ENCODE results near the gene FAM32A. TPM values are rescaled to one million over a fixed set of nuclear protein-coding genes. Genes with fewer than 3 reads are reported as not detected.

FAM32A gene
- polyA plus RNA-seq = 100 to 1,000 TPM in 3 of 4 donors, 10 to 100 TPM in 1; 82.3 to 205 (median 151) TPM
- long read RNA-seq, donor 1 = 0 reads
- long read RNA-seq, donor 2, transcript FAM32A-201 (4 exons, 1,455 nt) = major isoform, 12 of 13 reads
- long read RNA-seq, donor 2, partial matches to known transcripts = 0 of 13 reads
- long read RNA-seq, donor 2, other reads (novel, unspliced or antisense) = 0 of 13 reads
- long read RNA-seq, donor 3, transcript FAM32A-205 (3 exons, 1,168 nt) = minor isoform, 8 of 30 reads
- long read RNA-seq, donor 3, transcript FAM32A-201 (4 exons, 1,455 nt) = major isoform, 22 of 30 reads
- long read RNA-seq, donor 3, partial matches to known transcripts = 0 of 30 reads
- long read RNA-seq, donor 3, other reads (novel, unspliced or antisense) = 0 of 30 reads
- long read RNA-seq, donor 4, partial matches to known transcripts = 0 of 1 reads
- long read RNA-seq, donor 4, other reads (novel, unspliced or antisense) = 0 of 1 reads
- long read RNA-seq, donor 5, transcript FAM32A-201 (4 exons, 1,455 nt) = major isoform, 11 of 14 reads
- long read RNA-seq, donor 5, partial matches to known transcripts = 0 of 14 reads
- long read RNA-seq, donor 5, other reads (novel, unspliced or antisense) = 0 of 14 reads
- long read RNA-seq, donor 6, transcript FAM32A-205 (3 exons, 1,168 nt) = minor isoform, 10 of 37 reads
- long read RNA-seq, donor 6, transcript FAM32A-201 (4 exons, 1,455 nt) = major isoform, 27 of 37 reads
- long read RNA-seq, donor 6, partial matches to known transcripts = 0 of 37 reads
- long read RNA-seq, donor 6, other reads (novel, unspliced or antisense) = 0 of 37 reads
- long read RNA-seq, donor 7, transcript FAM32A-205 (3 exons, 1,168 nt) = minor isoform, 18 of 82 reads
- long read RNA-seq, donor 7, transcript FAM32A-201 (4 exons, 1,455 nt) = major isoform, 63 of 82 reads
- long read RNA-seq, donor 7, partial matches to known transcripts = 0 of 82 reads
- long read RNA-seq, donor 7, other reads (novel, unspliced or antisense) = 0 of 82 reads
- long read RNA-seq, donor 8, transcript FAM32A-201 (4 exons, 1,455 nt) = major isoform, 5 of 5 reads
- long read RNA-seq, donor 8, partial matches to known transcripts = 0 of 5 reads
- long read RNA-seq, donor 8, other reads (novel, unspliced or antisense) = 0 of 5 reads
- long read RNA-seq, donor 9, transcript FAM32A-201 (4 exons, 1,455 nt) = major isoform, 11 of 56 reads
- long read RNA-seq, donor 9, transcript FAM32A-205 (3 exons, 1,168 nt) = minor isoform, 6 of 56 reads
- long read RNA-seq, donor 9, partial matches to known transcripts = 39 of 56 reads
- long read RNA-seq, donor 9, other reads (novel, unspliced or antisense) = 0 of 56 reads
- long read RNA-seq, donor 10, transcript FAM32A-205 (3 exons, 1,168 nt) = minor isoform, 13 of 68 reads
- long read RNA-seq, donor 10, transcript FAM32A-201 (4 exons, 1,455 nt) = major isoform, 46 of 68 reads
- long read RNA-seq, donor 10, partial matches to known transcripts = 5 of 68 reads
- long read RNA-seq, donor 10, other reads (novel, unspliced or antisense) = 0 of 68 reads

GRCh38 chr19:16185123-16185767, at the start of gene FAM32A:
TSS of gene FAM32A (plus strand) at chr19:16185410. CDS start at chr19:16185443, 33 bp downstream.
- Histone ChIP-seq H3K27me3 (ENCODE audit: control insufficient read depth in 3 of 3, insufficient read depth in 3 of 3, low read length in 3 of 3) (no peaks in the 10 kb centered on the region), H3K36me3 (ENCODE audit: control insufficient read depth in 3 of 3, insufficient read depth in 2 of 3, low read depth in 1 of 3, low read length in 3 of 3) (peaks cover 0 to 31% (median 11%) of the 10 kb centered on the region in 3 donors), H3K4me1 (ENCODE audit: control insufficient read depth in 3 of 3, insufficient read depth in 2 of 3, low read depth in 1 of 3, low read length in 2 of 3) (peaks cover 0 to 14% (median 2%) of the 10 kb centered on the region in 3 donors), H3K27ac (ENCODE audit: low read depth in 1 of 3, low read length in 2 of 3) (peak within 1 kb of the TSS; percentile 77 to 88 (median 81)), H3K9me3 (ENCODE audit: control insufficient read depth in 2 of 2, insufficient read depth in 1 of 2, low read depth in 1 of 2, low read length in 1 of 2) (no peaks in the 10 kb centered on the region), H3K4me3 (ENCODE audit: low read depth in 1 of 3, low read length in 3 of 3) (peak within 1 kb of the TSS; percentile 66 to 99 (median 94))
- DNase-seq (peak; percentile 99 to 100), FAIRE-seq (peak; percentile 19)
- 0 to 1% (median 0%) methylated on average over 39 of the region's 39 CpGs for WGBS, 3 donors

GRCh38 chr19:16135430-16136127, 49.6 kb upstream of the FAM32A start:
- 89 to 96% (median 94%) methylated on average over 4 of the region's 4 CpGs for WGBS, 3 donors
- no peaks in the 10 kb centered on the region for H3K27me3 ChIP-seq (ENCODE audit: control insufficient read depth in 3 of 3, insufficient read depth in 3 of 3, low read length in 3 of 3)
- no peaks in the 10 kb centered on the region for H3K4me1 ChIP-seq (ENCODE audit: control insufficient read depth in 3 of 3, insufficient read depth in 2 of 3, low read depth in 1 of 3, low read length in 2 of 3)
- H3K9me3 ChIP-seq (ENCODE audit: control insufficient read depth in 2 of 2, insufficient read depth in 1 of 2, low read depth in 1 of 2, low read length in 1 of 2) = no peaks in the 10 kb centered on the region
- H3K4me3 ChIP-seq (ENCODE audit: low read depth in 1 of 3, low read length in 3 of 3) = no peak overlapping the region
- H3K27ac ChIP-seq (ENCODE audit: low read depth in 1 of 3, low read length in 2 of 3) = no peak overlapping the region
- peaks cover 7 to 38% (median 12%) of the 10 kb centered on the region in 3 donors for H3K36me3 ChIP-seq (ENCODE audit: control insufficient read depth in 3 of 3, insufficient read depth in 2 of 3, low read depth in 1 of 3, low read length in 3 of 3)
- no peak for FAIRE-seq
- DNase-seq = no peak

- DNase-seq = peak in 1 of 2 donors; percentile 33
- peaks cover 7 to 33% (median 12%) of the 10 kb centered on the region in 3 donors for H3K36me3 ChIP-seq (ENCODE audit: control insufficient read depth in 3 of 3, insufficient read depth in 2 of 3, low read depth in 1 of 3, low read length in 3 of 3)
- no peak overlapping the region for H3K27ac ChIP-seq (ENCODE audit: low read depth in 1 of 3, low read length in 2 of 3)
- no peaks in the 10 kb centered on the region for H3K9me3 ChIP-seq (ENCODE audit: control insufficient read depth in 2 of 2, insufficient read depth in 1 of 2, low read depth in 1 of 2, low read length in 1 of 2)
- no peaks in the 10 kb centered on the region for H3K27me3 ChIP-seq (ENCODE audit: control insufficient read depth in 3 of 3, insufficient read depth in 3 of 3, low read length in 3 of 3)
- WGBS, 3 donors = 42 to 56% (median 47%) methylated on average over 16 of the region's 16 CpGs
- no peaks in the 10 kb centered on the region for H3K4me1 ChIP-seq (ENCODE audit: control insufficient read depth in 3 of 3, insufficient read depth in 2 of 3, low read depth in 1 of 3, low read length in 2 of 3)
- no peak for FAIRE-seq
- no peak overlapping the region for H3K4me3 ChIP-seq (ENCODE audit: low read depth in 1 of 3, low read length in 3 of 3)
Measured at GRCh38 chr19:16136185-16136999, 48.8 kb upstream of the FAM32A start.

GRCh38 chr19:16139752-16140151, 45.5 kb upstream of the FAM32A start:
- FAIRE-seq (no peak), DNase-seq (no peak)
- Histone ChIP-seq H3K36me3 (ENCODE audit: control insufficient read depth in 3 of 3, insufficient read depth in 2 of 3, low read depth in 1 of 3, low read length in 3 of 3) (peaks cover 0 to under 1% (median 0%) of the 10 kb centered on the region in 3 donors), H3K27ac (ENCODE audit: low read depth in 1 of 3, low read length in 2 of 3) (peak overlapping the region in 1 of 3 donors; percentile 55), H3K27me3 (ENCODE audit: control insufficient read depth in 3 of 3, insufficient read depth in 3 of 3, low read length in 3 of 3) (no peaks in the 10 kb centered on the region), H3K4me1 (ENCODE audit: control insufficient read depth in 3 of 3, insufficient read depth in 2 of 3, low read depth in 1 of 3, low read length in 2 of 3) (peaks cover 0 to 5% (median 0%) of the 10 kb centered on the region in 3 donors), H3K4me3 (ENCODE audit: low read depth in 1 of 3, low read length in 3 of 3) (no peak overlapping the region), H3K9me3 (ENCODE audit: control insufficient read depth in 2 of 2, insufficient read depth in 1 of 2, low read depth in 1 of 2, low read length in 1 of 2) (no peaks in the 10 kb centered on the region)
- 56 to 85% (median 56%) methylated on average over 13 of the region's 13 CpGs for WGBS, 3 donors

DNA sequence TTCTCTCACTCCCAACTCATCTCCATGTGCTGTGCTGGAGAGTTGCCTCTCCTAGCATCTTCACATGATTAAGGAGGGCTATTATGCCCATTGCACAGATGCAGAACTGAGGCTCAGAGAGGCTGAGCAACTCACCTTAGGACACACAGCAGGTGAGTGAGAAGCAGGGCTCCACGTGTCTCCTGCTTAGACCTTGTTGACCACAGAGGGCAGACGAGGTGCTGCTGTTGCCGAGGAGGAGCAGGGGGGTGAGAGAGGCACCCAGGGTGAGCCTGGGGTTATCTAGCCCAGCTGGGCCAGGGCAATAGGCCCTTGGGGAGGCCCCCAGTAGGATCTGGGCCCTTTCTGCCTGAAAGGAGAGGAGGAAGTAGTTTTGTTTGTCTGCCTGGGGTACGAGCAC, 44.2 kb upstream of the FAM32A start:
- no peak overlapping the region for H3K4me3 ChIP-seq (ENCODE audit: low read depth in 1 of 3, low read length in 3 of 3)
- H3K4me1 ChIP-seq (ENCODE audit: control insufficient read depth in 3 of 3, insufficient read depth in 2 of 3, low read depth in 1 of 3, low read length in 2 of 3) = peaks cover 0 to 5% (median 0%) of the 10 kb centered on the region in 3 donors
- 46 to 65% (median 47%) methylated on average over 4 of the region's 4 CpGs for WGBS, 3 donors
- no peaks in the 10 kb centered on the region for H3K27me3 ChIP-seq (ENCODE audit: control insufficient read depth in 3 of 3, insufficient read depth in 3 of 3, low read length in 3 of 3)
- H3K9me3 ChIP-seq (ENCODE audit: control insufficient read depth in 2 of 2, insufficient read depth in 1 of 2, low read depth in 1 of 2, low read length in 1 of 2) = no peaks in the 10 kb centered on the region
- FAIRE-seq (no peak), DNase-seq (no peak)
- H3K27ac ChIP-seq (ENCODE audit: low read depth in 1 of 3, low read length in 2 of 3) = peak overlapping the region in 1 of 3 donors; percentile 36
- H3K36me3 ChIP-seq (ENCODE audit: control insufficient read depth in 3 of 3, insufficient read depth in 2 of 3, low read depth in 1 of 3, low read length in 3 of 3) = no peaks in the 10 kb centered on the region

- WGBS, 3 donors = 70 to 90% (median 74%) methylated on average over 9 of the region's 9 CpGs
- Histone ChIP-seq H3K4me1 (ENCODE audit: control insufficient read depth in 3 of 3, insufficient read depth in 2 of 3, low read depth in 1 of 3, low read length in 2 of 3) (peaks cover 0 to 5% (median 0%) of the 10 kb centered on the region in 3 donors), H3K4me3 (ENCODE audit: low read depth in 1 of 3, low read length in 3 of 3) (no peak overlapping the region), H3K9me3 (ENCODE audit: control insufficient read depth in 2 of 2, insufficient read depth in 1 of 2, low read depth in 1 of 2, low read length in 1 of 2) (no peaks in the 10 kb centered on the region), H3K27ac (ENCODE audit: low read depth in 1 of 3, low read length in 2 of 3) (peak overlapping the region in 1 of 3 donors; percentile 61), H3K27me3 (ENCODE audit: control insufficient read depth in 3 of 3, insufficient read depth in 3 of 3, low read length in 3 of 3) (no peaks in the 10 kb centered on the region), H3K36me3 (ENCODE audit: control insufficient read depth in 3 of 3, insufficient read depth in 2 of 3, low read depth in 1 of 3, low read length in 3 of 3) (no peaks in the 10 kb centered on the region)
- DNase-seq (no peak), FAIRE-seq (no peak)
Measured at GRCh38 chr19:16142032-16142580, 43.1 kb upstream of the FAM32A start.

Measured in small intestine (tissue), 16 donors.